Astrocyte (in vitro differentiated cells and primary cell): ENCODE data around the gene LHPP. TPM values are rescaled to one million over a fixed set of nuclear protein-coding genes. Genes with fewer than 3 reads are reported as not detected.
"Not testable (repeated sequence)": the region's sequence is repeated elsewhere in the genome, so short reads cannot be mapped to it uniquely, and the experiment has no call there.

Source experiments
- DNase-seq: peaks from one replicate; pipeline ENCODE4 v3.0.0-alpha.2; 2010; ENCODE audit warnings: low read depth
- FAIRE-seq: peaks from 2 replicates; lab custom pipeline; 2011; peaks lifted over from hg19 to GRCh38; lab: Jason Lieb, UNC
- H2AFZ ChIP-seq: 2 replicates; pipeline ENCODE4 v1.6.0; 2012; ENCODE audit warnings: low read depth, low read length, inconsistent platforms
- H3K27ac ChIP-seq: 2 replicates; pipeline ENCODE4 v1.5.1; 2011; ENCODE audit warnings: low read depth, low read length, inconsistent platforms
- H3K27me3 ChIP-seq: 2 replicates; pipeline ENCODE4 v1.6.0; 2011; ENCODE audit warnings: low read length, inconsistent platforms; ENCODE audit not compliant: insufficient read depth
- H3K36me3 ChIP-seq: 2 replicates; pipeline ENCODE4 v1.5.1; 2011; ENCODE audit warnings: low read length, inconsistent platforms; ENCODE audit not compliant: insufficient read depth
- H3K4me1 ChIP-seq: 2 replicates; pipeline ENCODE4 v1.5.1; 2011; ENCODE audit warnings: low read length, inconsistent platforms; ENCODE audit not compliant: insufficient read depth
- H3K4me2 ChIP-seq: 2 replicates; pipeline ENCODE4 v1.6.0; 2012; ENCODE audit warnings: low read length, inconsistent platforms
- H3K4me3 ChIP-seq: 2 replicates; pipeline ENCODE4 v1.5.1; 2011; ENCODE audit warnings: low read depth, mild to moderate bottlenecking, low read length, inconsistent platforms; ENCODE audit not compliant: insufficient read depth
- H3K79me2 ChIP-seq: 2 replicates; pipeline ENCODE4 v1.6.0; 2012; ENCODE audit warnings: mild to moderate bottlenecking, low read length, inconsistent platforms; ENCODE audit not compliant: insufficient read depth
- H3K9ac ChIP-seq: 2 replicates; pipeline ENCODE4 v1.6.0; 2012; ENCODE audit warnings: mild to moderate bottlenecking, low read length, inconsistent platforms
- H3K9me3 ChIP-seq: 2 replicates; pipeline ENCODE4 v1.5.1; 2012; ENCODE audit warnings: low read depth, mild to moderate bottlenecking, low read length, inconsistent platforms; ENCODE audit not compliant: insufficient read depth
- H4K20me1 ChIP-seq: 2 replicates; pipeline ENCODE4 v1.6.0; 2012; ENCODE audit warnings: low read length, inconsistent platforms; ENCODE audit not compliant: insufficient read depth
- H3K27ac Mint-ChIP-seq: one replicate; pipeline ENCODE4 v1.8.0; 2021; ENCODE audit warnings: mild to moderate bottlenecking, mixed read lengths; ENCODE audit not compliant: unreplicated experiment
- H3K27me3 Mint-ChIP-seq: one replicate; pipeline ENCODE4 v1.8.0; 2021; ENCODE audit warnings: low read depth, mixed read lengths; ENCODE audit not compliant: unreplicated experiment
- H3K36me3 Mint-ChIP-seq: one replicate; pipeline ENCODE4 v1.8.0; 2021; ENCODE audit warnings: low read depth, mixed read lengths; ENCODE audit not compliant: unreplicated experiment
- H3K4me1 Mint-ChIP-seq: one replicate; pipeline ENCODE4 v1.8.0; 2021; ENCODE audit warnings: low read depth, mixed read lengths; ENCODE audit not compliant: unreplicated experiment
- H3K4me3 Mint-ChIP-seq: one replicate; pipeline ENCODE4 v1.8.0; 2021; ENCODE audit warnings: mild to moderate bottlenecking, moderate library complexity, mixed read lengths; ENCODE audit not compliant: unreplicated experiment
- H3K9me3 Mint-ChIP-seq: one replicate; pipeline ENCODE4 v1.8.0; 2021; ENCODE audit warnings: mild to moderate bottlenecking, mixed read lengths; ENCODE audit not compliant: unreplicated experiment
- EZH2 ChIP-seq: IDR thresholded peaks from 2 replicates; pipeline ENCODE4 v1.6.1; 2012; ENCODE audit warnings: mild to moderate bottlenecking, low read length, inconsistent platforms; ENCODE audit not compliant: insufficient read depth
- total RNA-seq: library from RNA; stranded (reverse); gene quantifications from 2 replicates; pipeline ENCODE4 v1.2.1, GENCODE V29; 2021
- TF ChIP-seq, protein P1 (sequence below): IDR thresholded peaks from 2 replicates; pipeline ENCODE4 v1.5.1; 2011; ENCODE audit warnings: low read depth, mild to moderate bottlenecking, inconsistent platforms, low read length, moderate library complexity; ENCODE audit not compliant: insufficient read depth

LHPP gene
- total RNA-seq, 1 donor from 2014 or later = 6.9 TPM

- Mint-ChIP-seq H3K27ac (no peak overlapping the region), H3K4me3 (no peak overlapping the region), H3K9me3 (peaks cover 4% of the 10 kb centered on the region), H3K4me1 (peaks cover 3% of the 10 kb centered on the region), H3K36me3 (peaks cover 6% of the 10 kb centered on the region), H3K27me3 (peaks cover 9% of the 10 kb centered on the region)
- Histone ChIP-seq H3K79me2 (no peaks in the 10 kb centered on the region), H3K4me3 (no peak overlapping the region), H3K4me2 (no peak overlapping the region), H4K20me1 (no peaks in the 10 kb centered on the region), H3K27me3 (peaks cover 3% of the 10 kb centered on the region), H3K9me3 (peaks cover 11% of the 10 kb centered on the region), H2AFZ (no peak overlapping the region), H3K9ac (no peak overlapping the region), H3K4me1 (peaks cover 3% of the 10 kb centered on the region), H3K36me3 (no peaks in the 10 kb centered on the region), H3K27ac (no peak overlapping the region)
- FAIRE-seq (no peak), DNase-seq (no peak)
- TF ChIP-seq, protein P1, sequence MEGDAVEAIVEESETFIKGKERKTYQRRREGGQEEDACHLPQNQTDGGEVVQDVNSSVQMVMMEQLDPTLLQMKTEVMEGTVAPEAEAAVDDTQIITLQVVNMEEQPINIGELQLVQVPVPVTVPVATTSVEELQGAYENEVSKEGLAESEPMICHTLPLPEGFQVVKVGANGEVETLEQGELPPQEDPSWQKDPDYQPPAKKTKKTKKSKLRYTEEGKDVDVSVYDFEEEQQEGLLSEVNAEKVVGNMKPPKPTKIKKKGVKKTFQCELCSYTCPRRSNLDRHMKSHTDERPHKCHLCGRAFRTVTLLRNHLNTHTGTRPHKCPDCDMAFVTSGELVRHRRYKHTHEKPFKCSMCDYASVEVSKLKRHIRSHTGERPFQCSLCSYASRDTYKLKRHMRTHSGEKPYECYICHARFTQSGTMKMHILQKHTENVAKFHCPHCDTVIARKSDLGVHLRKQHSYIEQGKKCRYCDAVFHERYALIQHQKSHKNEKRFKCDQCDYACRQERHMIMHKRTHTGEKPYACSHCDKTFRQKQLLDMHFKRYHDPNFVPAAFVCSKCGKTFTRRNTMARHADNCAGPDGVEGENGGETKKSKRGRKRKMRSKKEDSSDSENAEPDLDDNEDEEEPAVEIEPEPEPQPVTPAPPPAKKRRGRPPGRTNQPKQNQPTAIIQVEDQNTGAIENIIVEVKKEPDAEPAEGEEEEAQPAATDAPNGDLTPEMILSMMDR = no peak
- no peak for TF ChIP-seq EZH2
Observed at GRCh38 chr10:124587811-124588211, 126.2 kb downstream of the LHPP start.

DNA sequence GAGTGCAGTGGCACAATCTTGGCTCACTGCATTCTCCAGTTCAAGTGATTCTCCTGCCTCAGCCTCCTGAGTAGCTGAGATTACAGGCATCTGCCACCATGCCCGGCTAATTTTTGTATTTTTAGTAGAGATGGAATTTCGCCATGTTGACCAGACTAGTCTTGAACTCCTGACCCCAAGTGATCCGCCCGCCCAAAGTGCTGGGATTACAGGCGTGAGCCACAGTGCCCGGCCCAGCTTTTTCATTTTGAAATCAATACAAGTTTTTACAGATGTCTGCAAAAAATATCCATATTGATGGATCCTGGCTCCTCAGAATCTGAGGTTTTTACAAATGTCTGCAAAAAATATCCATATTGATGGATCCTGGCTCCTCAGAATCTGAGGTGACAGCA lies 126.7 kb downstream of the LHPP start:
- H3K9me3 ChIP-seq = peaks cover 11% of the 10 kb centered on the region
- not testable (repeated sequence) for H3K4me2 ChIP-seq, H3K27ac ChIP-seq, H3K9me3 Mint-ChIP-seq, H3K79me2 ChIP-seq, H3K36me3 Mint-ChIP-seq, DNase-seq, H3K4me3 Mint-ChIP-seq, H3K4me1 Mint-ChIP-seq, H3K4me3 ChIP-seq, H3K9ac ChIP-seq, H3K36me3 ChIP-seq, H3K27ac Mint-ChIP-seq, H2AFZ ChIP-seq, FAIRE-seq, H3K27me3 ChIP-seq, H3K4me1 ChIP-seq, H4K20me1 ChIP-seq
- H3K27me3 Mint-ChIP-seq = peaks cover 11% of the 10 kb centered on the region

DNA sequence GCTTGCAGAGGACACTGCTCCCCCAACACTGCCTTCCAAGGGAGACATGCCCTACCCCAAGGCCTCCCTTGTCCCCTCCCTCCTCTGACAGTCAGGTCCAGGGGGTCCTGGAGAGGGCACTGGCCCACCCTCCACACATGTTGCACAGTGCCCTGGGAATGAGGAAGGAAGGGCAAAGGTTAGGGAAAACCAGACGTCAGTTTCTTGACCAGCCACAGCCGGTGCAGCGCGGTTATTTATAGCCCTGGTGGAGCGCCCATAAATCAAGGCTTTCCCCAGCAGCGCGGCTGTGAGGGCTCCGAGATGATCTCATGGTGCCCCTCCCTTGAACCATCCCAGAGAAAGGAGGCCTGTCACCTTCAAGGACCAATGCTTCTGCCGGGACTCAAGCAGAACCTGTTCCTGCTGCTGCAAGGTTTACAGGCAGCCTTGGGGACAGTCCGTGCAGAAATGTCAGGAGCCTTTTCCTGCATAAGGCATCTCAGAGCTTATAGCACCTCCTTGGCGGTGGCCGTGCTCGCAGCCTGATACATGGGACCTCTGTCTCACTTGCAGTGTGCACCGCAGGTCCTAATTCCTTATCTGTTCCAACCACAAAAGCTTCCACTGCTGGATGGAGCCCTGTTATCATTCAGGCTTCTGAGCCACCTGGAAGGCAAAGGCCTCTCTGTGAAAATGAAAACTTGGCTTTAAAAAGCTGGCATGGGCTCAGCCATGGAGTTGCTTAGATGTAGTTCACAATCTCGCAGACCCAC lies 127.3 kb downstream of the LHPP start:
- no peak overlapping the region for H3K9ac ChIP-seq
- Mint-ChIP-seq H3K27ac (no peak overlapping the region), H3K4me1 (peaks cover 3% of the 10 kb centered on the region), H3K4me3 (no peak overlapping the region), H3K27me3 (peaks cover 11% of the 10 kb centered on the region), H3K36me3 (peaks cover 6% of the 10 kb centered on the region), H3K9me3 (peaks cover 4% of the 10 kb centered on the region)
- FAIRE-seq (no peak), DNase-seq (peak; percentile 35)
- H3K36me3 ChIP-seq = no peaks in the 10 kb centered on the region
- H3K79me2 ChIP-seq = no peaks in the 10 kb centered on the region
- no peak overlapping the region for H3K4me3 ChIP-seq
- peaks cover 3% of the 10 kb centered on the region for H3K27me3 ChIP-seq
- H3K27ac ChIP-seq = no peak overlapping the region
- H4K20me1 ChIP-seq = no peaks in the 10 kb centered on the region
- H3K4me1 ChIP-seq = peaks cover 3% of the 10 kb centered on the region
- H2AFZ ChIP-seq = peak overlapping the region; percentile 36
- peak overlapping the region; percentile 66 for H3K4me2 ChIP-seq
- TF ChIP-seq, protein P1 = no peak
- TF ChIP-seq EZH2 = no peak
- H3K9me3 ChIP-seq = peaks cover 11% of the 10 kb centered on the region
